Activated B cell treated with CpG ODN at 0.5 μM for 24 hours (primary cell): ENCODE data around the gene WNK2. TPM values are rescaled to one million over a fixed set of nuclear protein-coding genes. Genes with fewer than 3 reads are reported as not detected.

Experiments
- ATAC-seq: fragments of 200-7000 bp; cut with Tn5 transposase; one replicate; pipeline ENCODE4 v1.10.0; 2021; ENCODE audit warnings: low read depth, mild to moderate bottlenecking, moderate library complexity
- CTCF ChIA-PET: fragments of 350-600 bp; sonication (Branson Sonifier 250); formaldehyde crosslinking; loops from one replicate; lab custom pipeline; 2021; ENCODE audit warnings: antibody characterized with exemption; lab: Charles Lee
- POLR2A ChIA-PET: fragments of 350-600 bp; sonication (Branson Sonifier 250); formaldehyde crosslinking; loops from one replicate; lab custom pipeline; 2021; ENCODE audit warnings: antibody characterized with exemption; lab: Charles Lee
- DNase-seq: peaks from one replicate; pipeline ENCODE4 v3.0.0; 2022
- H3K27ac Mint-ChIP-seq: one replicate; pipeline ENCODE4 v1.8.0; 2020; ENCODE audit warnings: mixed read lengths
- H3K27me3 Mint-ChIP-seq: one replicate; pipeline ENCODE4 v1.8.0; 2021; ENCODE audit warnings: mixed read lengths
- H3K36me3 Mint-ChIP-seq: one replicate; pipeline ENCODE4 v1.8.0; 2021; ENCODE audit warnings: low read depth, mixed read lengths
- H3K4me1 Mint-ChIP-seq: one replicate; pipeline ENCODE4 v1.8.0; 2021; ENCODE audit warnings: mixed read lengths
- H3K4me3 Mint-ChIP-seq: one replicate; pipeline ENCODE4 v1.8.0; 2020; ENCODE audit warnings: mild to moderate bottlenecking, mixed read lengths
- H3K9me3 Mint-ChIP-seq: one replicate; pipeline ENCODE4 v1.8.0; 2020; ENCODE audit warnings: mixed read lengths
- CTCF ChIP-seq: fragments of 200-600 bp; IDR thresholded peaks from one replicate; pipeline ENCODE4 v1.8.0; 2022; ENCODE audit warnings: antibody characterized with exemption, mild to moderate bottlenecking
- intact Hi-C: fragments of 100-400 bp; cut with micrococcal nuclease; formaldehyde crosslinking; loops from one replicate; pipeline ENCODE4 v1.15.1; 2024
- total RNA-seq: library from RNA; stranded (reverse); gene quantifications from 2 replicates; pipeline ENCODE4 v1.2.3, GENCODE V29; 2022

WNK2 gene
- total RNA-seq, 1 donor from 2014 or later, result 0.24 TPM

GRCh38 chr9:93169444-93169843 is 14.5 kb upstream of the WNK2 start:
- ChIA-PET CTCF (no interaction called here), POLR2A (no interaction called here)
- Mint-ChIP-seq H3K4me1 (no peaks in the 10 kb centered on the region), H3K9me3 (no peaks in the 10 kb centered on the region), H3K36me3 (no peaks in the 10 kb centered on the region), H3K27ac (no peak overlapping the region), H3K4me3 (no peak overlapping the region), H3K27me3 (peaks cover 10% of the 10 kb centered on the region)
- no peak for ATAC-seq
- DNase-seq, result no peak
- intact Hi-C loops, result loop anchor here (10.0 kb wide), 1 partner anchor 255 kb away; no protein-coding TSS in a partner anchor
- no peak for TF ChIP-seq CTCF

- no peaks in the 10 kb centered on the region for H3K36me3 Mint-ChIP-seq
- no peaks in the 10 kb centered on the region for H3K9me3 Mint-ChIP-seq
- ATAC-seq (no peak), DNase-seq (no peak)
- ChIA-PET CTCF (no interaction called here), POLR2A (no interaction called here)
- no peak for TF ChIP-seq CTCF
- H3K4me1 Mint-ChIP-seq, result no peaks in the 10 kb centered on the region
- H3K27me3 Mint-ChIP-seq, result peaks cover 12% of the 10 kb centered on the region
- H3K4me3 Mint-ChIP-seq, result no peak overlapping the region
- no peak overlapping the region for H3K27ac Mint-ChIP-seq
- intact Hi-C loops, result no loop called here
Measured at GRCh38 chr9:93170571-93170970, 13.4 kb upstream of the WNK2 start.

GRCh38 chr9:93171261-93171990 is 12.5 kb upstream of the WNK2 start:
- no peak for DNase-seq
- ATAC-seq, result no peak
- Mint-ChIP-seq H3K9me3 (no peaks in the 10 kb centered on the region), H3K36me3 (no peaks in the 10 kb centered on the region), H3K4me3 (no peak overlapping the region), H3K27me3 (peaks cover 12% of the 10 kb centered on the region), H3K27ac (no peak overlapping the region), H3K4me1 (no peaks in the 10 kb centered on the region)
- intact Hi-C loops, result no loop called here
- CTCF ChIA-PET, result no interaction called here
- POLR2A ChIA-PET, result no interaction called here
- TF ChIP-seq CTCF, result no peak

GRCh38 chr9:93172666-93173364 is 11.1 kb upstream of the WNK2 start:
- CTCF ChIA-PET, result no interaction called here
- ATAC-seq (no peak), DNase-seq (no peak)
- no peak overlapping the region for H3K4me3 Mint-ChIP-seq
- H3K27ac Mint-ChIP-seq, result no peak overlapping the region
- H3K9me3 Mint-ChIP-seq, result no peaks in the 10 kb centered on the region
- no peaks in the 10 kb centered on the region for H3K36me3 Mint-ChIP-seq
- intact Hi-C loops, result no loop called here
- TF ChIP-seq CTCF, result no peak
- peaks cover 12% of the 10 kb centered on the region for H3K27me3 Mint-ChIP-seq
- POLR2A ChIA-PET, result no interaction called here
- H3K4me1 Mint-ChIP-seq, result no peaks in the 10 kb centered on the region

GRCh38 chr9:93173365-93174051 is 10.4 kb upstream of the WNK2 start:
- ATAC-seq (no peak), DNase-seq (no peak)
- TF ChIP-seq CTCF, result no peak
- Mint-ChIP-seq H3K36me3 (no peaks in the 10 kb centered on the region), H3K4me1 (no peaks in the 10 kb centered on the region), H3K4me3 (no peak overlapping the region), H3K9me3 (no peaks in the 10 kb centered on the region), H3K27ac (no peak overlapping the region), H3K27me3 (peaks cover 12% of the 10 kb centered on the region)
- CTCF ChIA-PET, result no interaction called here
- intact Hi-C loops, result no loop called here
- POLR2A ChIA-PET, result no interaction called here
